ENCODE data around the gene MECP2.
"Not testable (repeated sequence)": the region's sequence is repeated elsewhere in the genome, so short reads cannot be mapped to it uniquely, and the experiment has no call there.

The MECP2 gene

GRCh38 chrX:154097589-154098541 is at the start of gene MECP2:
TSS of gene MECP2 (minus strand) at chrX:154097717.
- peak; percentile 99 for DNase-seq

- not testable (repeated sequence) for DNase-seq
Measured at GRCh38 chrX:154144010-154144409, 46.5 kb upstream of the MECP2 start, which contains the start of gene OPN1LW. TSS of gene OPN1LW (plus strand) at chrX:154144243. CDS start at chrX:154144284, 41 bp downstream.

GRCh38 chrX:154142950-154143745 is 45.6 kb upstream of the MECP2 start:
- DNase-seq, result no peak

GRCh38 chrX:154142386-154142785 is 44.9 kb upstream of the MECP2 start:
- DNase-seq, result no peak

GRCh38 chrX:154140742-154141141 is 43.2 kb upstream of the MECP2 start:
- DNase-seq, result no peak

GRCh38 chrX:154140206-154140605 is 42.7 kb upstream of the MECP2 start:
- no peak for DNase-seq

GRCh38 chrX:154138857-154139256 is 41.3 kb upstream of the MECP2 start:
- DNase-seq, result no peak

- DNase-seq, result peak; percentile 88
Measured at GRCh38 chrX:154136627-154137161, 39.2 kb upstream of the MECP2 start.

GRCh38 chrX:154135458-154136229 is 38.1 kb upstream of the MECP2 start:
- no peak for DNase-seq

- DNase-seq, result no peak
Measured at GRCh38 chrX:154132366-154132765, 34.8 kb upstream of the MECP2 start.

- DNase-seq, result no peak
Measured at GRCh38 chrX:154131955-154132354, 34.4 kb upstream of the MECP2 start.

GRCh38 chrX:154126101-154126500 is 28.6 kb upstream of the MECP2 start:
- no peak for DNase-seq

GRCh38 chrX:154125391-154126040 is 28.0 kb upstream of the MECP2 start:
- DNase-seq, result no peak

GRCh38 chrX:154123241-154124219 is 26.0 kb upstream of the MECP2 start:
- no peak for DNase-seq

- DNase-seq, result no peak
Measured at GRCh38 chrX:154121961-154122360, 24.4 kb upstream of the MECP2 start.

- DNase-seq, result no peak
Measured at GRCh38 chrX:154121207-154121606, 23.7 kb upstream of the MECP2 start.

GRCh38 chrX:154120567-154120966 is 23.1 kb upstream of the MECP2 start:
- DNase-seq, result no peak

GRCh38 chrX:154117566-154117965 is 20.0 kb upstream of the MECP2 start:
- no peak for DNase-seq

- DNase-seq, result no peak
Measured at GRCh38 chrX:154116426-154117211, 19.1 kb upstream of the MECP2 start.

- no peak for DNase-seq
Measured at GRCh38 chrX:154115750-154116149, 18.2 kb upstream of the MECP2 start.
